Activated naive CD4-positive, alpha-beta T cell treated with anti-CD3 and anti-CD28 coated beads for 36 hours (primary cell): ENCODE measurements around the gene NFE2L2. TPM values are rescaled to one million over a fixed set of nuclear protein-coding genes. Genes with fewer than 3 reads are reported as not detected.
"Not testable (repeated sequence)": the region's sequence is repeated elsewhere in the genome, so short reads cannot be mapped to it uniquely, and the experiment has no call there.

Experiments used
- CTCF ChIA-PET: fragments of 350-600 bp; sonication (Branson Sonifier 250); formaldehyde crosslinking; loops from one replicate; lab custom pipeline; 2021; ENCODE audit warnings: antibody characterized with exemption; lab: Charles Lee
- DNase-seq: peaks from one replicate; pipeline ENCODE4 v3.0.0-alpha.2; 2020
- H3K27ac Mint-ChIP-seq: one replicate; pipeline ENCODE4 v1.8.0; 2021; ENCODE audit warnings: mild to moderate bottlenecking, mixed read lengths
- H3K27me3 Mint-ChIP-seq: one replicate; pipeline ENCODE4 v1.8.0; 2021; ENCODE audit warnings: low read depth, mixed read lengths
- H3K36me3 Mint-ChIP-seq: one replicate; pipeline ENCODE4 v1.8.0; 2021; ENCODE audit warnings: low read depth, mixed read lengths
- H3K4me1 Mint-ChIP-seq: one replicate; pipeline ENCODE4 v1.8.0; 2021; ENCODE audit warnings: low read depth, mixed read lengths
- H3K4me3 Mint-ChIP-seq: one replicate; pipeline ENCODE4 v1.8.0; 2021; ENCODE audit warnings: mild to moderate bottlenecking, moderate library complexity, mixed read lengths
- H3K9me3 Mint-ChIP-seq: one replicate; pipeline ENCODE4 v1.8.0; 2021; ENCODE audit warnings: mixed read lengths
- intact Hi-C: fragments of 100-400 bp; cut with micrococcal nuclease; formaldehyde crosslinking; loops from one replicate; pipeline ENCODE4 v1.15.1; 2023
- total RNA-seq, 2 experiments: library from RNA; stranded (reverse); gene quantifications; one replicate each; pipeline ENCODE4 v1.2.3, GENCODE V29; 2021

The NFE2L2 gene
- total RNA-seq, 2 experiments from 2014 or later: 63.8 to 66.9 TPM

- Mint-ChIP-seq H3K36me3 (peaks cover 39% of the 10 kb centered on the region), H3K27ac (peak overlapping the region; percentile 50), H3K27me3 (no peaks in the 10 kb centered on the region), H3K4me1 (peaks cover 32% of the 10 kb centered on the region), H3K4me3 (no peak overlapping the region), H3K9me3 (no peaks in the 10 kb centered on the region)
- CTCF ChIA-PET: interaction anchor here (0.6 to 1.9 kb wide), 5 partner anchors 16 to 70 kb away, joined by 3 to 10 read pairs (median 3); no protein-coding TSS in a partner anchor
- no peak for DNase-seq
- intact Hi-C loops: no loop called here
Observed at GRCh38 chr2:177225965-177226360, 38.6 kb downstream of the NFE2L2 start.

- H3K9me3 Mint-ChIP-seq, H3K27me3 Mint-ChIP-seq, H3K4me3 Mint-ChIP-seq, DNase-seq, CTCF ChIA-PET, H3K27ac Mint-ChIP-seq: not testable (repeated sequence)
- Mint-ChIP-seq H3K36me3 (peaks cover 39% of the 10 kb centered on the region), H3K4me1 (peaks cover 35% of the 10 kb centered on the region)
- intact Hi-C loops: loop anchor here (1.0 to 2.0 kb wide), 2 partner anchors 10 to 29 kb away; no protein-coding TSS in a partner anchor
Observed at GRCh38 chr2:177223436-177223835, 41.1 kb downstream of the NFE2L2 start.

DNA sequence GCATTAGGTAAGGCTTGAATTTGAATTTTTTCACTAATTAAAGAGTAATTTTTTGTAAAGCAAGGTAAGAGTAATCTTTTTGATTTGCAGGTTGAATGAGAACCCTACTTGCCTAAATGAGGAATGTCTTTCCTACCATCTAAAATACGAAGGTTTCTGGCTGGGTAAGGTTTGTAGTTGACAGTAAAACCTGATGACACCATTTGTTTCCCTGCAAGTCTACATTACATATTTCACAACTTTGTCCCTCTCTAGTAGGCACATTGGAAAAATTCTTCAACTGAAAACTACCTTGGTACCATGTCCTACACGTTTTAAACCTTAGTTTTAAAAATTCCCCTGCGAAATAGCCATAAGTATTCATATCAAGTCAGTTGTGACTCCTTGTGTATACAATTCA is 42.6 kb downstream of the NFE2L2 start:
- intact Hi-C loops: loop anchor here (2.0 kb wide), 1 partner anchor 31 kb away; no protein-coding TSS in a partner anchor
- CTCF ChIA-PET: interaction anchor here (1.0 to 1.8 kb wide), 4 partner anchors 16 to 71 kb away, joined by 3 to 5 read pairs (median 4); no protein-coding TSS in a partner anchor
- no peaks in the 10 kb centered on the region for H3K27me3 Mint-ChIP-seq
- no peak for DNase-seq
- no peak overlapping the region for H3K4me3 Mint-ChIP-seq
- H3K27ac Mint-ChIP-seq: peak overlapping the region; percentile 68
- H3K36me3 Mint-ChIP-seq: peaks cover 46% of the 10 kb centered on the region
- peaks cover 41% of the 10 kb centered on the region for H3K4me1 Mint-ChIP-seq
- no peaks in the 10 kb centered on the region for H3K9me3 Mint-ChIP-seq

DNA sequence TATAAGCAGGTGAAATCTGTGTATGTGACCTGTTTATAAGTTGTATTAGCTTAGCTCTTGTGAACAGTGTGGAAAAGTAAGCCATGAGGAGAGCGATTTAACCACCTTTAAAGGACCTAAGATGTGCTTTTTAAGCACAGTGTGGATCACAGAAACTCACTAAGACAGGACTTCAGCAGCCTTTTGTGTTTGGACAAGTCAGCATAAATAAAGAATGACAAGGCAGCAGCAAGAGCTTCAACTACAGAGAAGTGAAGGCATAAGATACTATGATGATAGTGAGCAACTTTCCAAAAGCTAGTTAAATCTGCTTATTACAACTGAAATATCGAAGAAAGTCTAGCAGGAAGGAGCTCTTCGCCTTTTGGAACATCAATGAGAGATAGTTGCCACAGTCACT is 43.0 kb downstream of the NFE2L2 start:
- peaks cover 49% of the 10 kb centered on the region for H3K36me3 Mint-ChIP-seq
- no peak overlapping the region for H3K4me3 Mint-ChIP-seq
- no peaks in the 10 kb centered on the region for H3K9me3 Mint-ChIP-seq
- peaks cover 44% of the 10 kb centered on the region for H3K4me1 Mint-ChIP-seq
- H3K27ac Mint-ChIP-seq: peak overlapping the region; percentile 51
- intact Hi-C loops: no loop called here
- H3K27me3 Mint-ChIP-seq: no peaks in the 10 kb centered on the region
- CTCF ChIA-PET: interaction anchor here (1.0 to 1.8 kb wide), 4 partner anchors 16 to 71 kb away, joined by 3 to 5 read pairs (median 4); no protein-coding TSS in a partner anchor
- DNase-seq: no peak

GRCh38 chr2:177219787-177220186 is 44.7 kb downstream of the NFE2L2 start:
- intact Hi-C loops, CTCF ChIA-PET, H3K27me3 Mint-ChIP-seq, DNase-seq, H3K27ac Mint-ChIP-seq, H3K9me3 Mint-ChIP-seq, H3K4me3 Mint-ChIP-seq: not testable (repeated sequence)
- H3K4me1 Mint-ChIP-seq: peaks cover 62% of the 10 kb centered on the region
- H3K36me3 Mint-ChIP-seq: peaks cover 64% of the 10 kb centered on the region

GRCh38 chr2:177217247-177217843 is 47.2 kb downstream of the NFE2L2 start:
- H3K4me1 Mint-ChIP-seq: peaks cover 65% of the 10 kb centered on the region
- peak overlapping the region; percentile 51 for H3K27ac Mint-ChIP-seq
- CTCF ChIA-PET: no interaction called here

DNA sequence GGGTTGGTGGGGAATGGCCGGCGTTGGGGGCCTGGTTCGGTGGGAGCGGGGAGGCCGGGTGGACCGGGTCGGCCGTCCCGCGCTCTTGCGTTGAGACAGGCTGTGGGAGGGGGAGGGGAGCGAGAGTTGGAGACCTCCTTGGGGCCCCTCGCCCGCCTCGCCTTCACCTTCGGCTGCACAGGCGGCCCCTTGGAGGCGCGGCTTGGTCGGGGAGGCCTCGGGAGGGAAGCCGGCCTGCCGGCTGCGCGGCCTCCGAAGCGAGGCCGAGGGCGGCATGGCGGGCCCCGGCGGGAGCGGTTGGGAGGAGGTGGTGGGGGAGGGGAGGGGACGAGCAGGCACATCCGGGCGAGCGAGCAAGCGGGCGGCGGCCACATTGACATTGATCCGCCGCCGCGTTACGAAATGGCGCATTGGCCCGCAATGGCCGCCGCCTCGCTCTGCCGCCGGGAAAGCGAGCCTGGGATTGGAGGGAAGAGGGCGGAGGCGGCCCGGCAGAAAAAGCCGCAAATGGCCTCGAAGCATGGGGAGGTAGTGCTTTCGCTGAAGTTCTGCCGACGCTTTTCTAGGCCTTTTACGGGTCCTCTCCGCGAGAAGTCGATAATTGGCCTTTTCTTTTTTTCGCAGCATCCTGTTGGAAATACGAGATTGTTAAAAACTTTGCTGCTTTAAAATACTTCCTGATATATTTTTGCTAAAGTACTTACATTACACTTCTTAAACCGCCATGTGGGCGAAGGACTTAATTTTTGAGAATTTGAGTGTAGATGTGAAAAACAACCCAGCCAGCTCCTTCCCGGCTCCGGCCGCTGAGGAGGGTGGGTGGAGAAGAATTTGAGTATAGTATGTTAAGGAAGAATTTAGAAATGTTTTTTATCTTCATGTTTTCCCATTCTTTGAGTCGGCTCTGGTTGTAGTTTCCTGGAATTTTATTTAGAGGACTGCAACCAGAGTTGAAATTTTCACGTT is 51.4 kb downstream of the NFE2L2 start:
- Mint-ChIP-seq H3K36me3 (peaks cover 58% of the 10 kb centered on the region), H3K27me3 (no peaks in the 10 kb centered on the region), H3K27ac (peak overlapping the region; percentile 100), H3K4me3 (peak overlapping the region; percentile 97), H3K9me3 (no peaks in the 10 kb centered on the region), H3K4me1 (peaks cover 44% of the 10 kb centered on the region)
- peak; percentile 92 for DNase-seq
- CTCF ChIA-PET: interaction anchor here (0.7 to 1.6 kb wide), 3 partner anchors 48 kb away, joined by 3 to 6 read pairs (median 5); no protein-coding TSS in a partner anchor
- intact Hi-C loops: loop anchor here (1.0 to 5.0 kb wide), 11 partner anchors 10 to 1238 kb away; partner anchors contain the start of genes AGPS, LNPK, NFE2L2 and PJVK

More at GRCh38 chr2:177217247-177217843, 47.2 kb downstream of the NFE2L2 start:
- H3K4me3 Mint-ChIP-seq: peak overlapping the region; percentile 15
- no peaks in the 10 kb centered on the region for H3K27me3 Mint-ChIP-seq
- no peaks in the 10 kb centered on the region for H3K9me3 Mint-ChIP-seq
- DNase-seq: no peak
- peaks cover 72% of the 10 kb centered on the region for H3K36me3 Mint-ChIP-seq
- intact Hi-C loops: no loop called here

- Mint-ChIP-seq H3K4me1 (peaks cover 43% of the 10 kb centered on the region), H3K27me3 (no peaks in the 10 kb centered on the region), H3K4me3 (peak within 1 kb of the TSS; percentile 97), H3K36me3 (peaks cover 53% of the 10 kb centered on the region), H3K27ac (peak within 1 kb of the TSS; percentile 100), H3K9me3 (no peaks in the 10 kb centered on the region)
- DNase-seq: peak; percentile 99
- intact Hi-C loops: loop anchor here (1.0 to 5.0 kb wide), 10 partner anchors 40 to 1239 kb away; partner anchors contain the start of genes AGPS, LNPK, NFE2L2 and PJVK
- CTCF ChIA-PET: interaction anchor here (0.8 to 1.6 kb wide), 4 partner anchors 48 to 64 kb away, joined by 4 to 6 read pairs (median 5); no protein-coding TSS in a partner anchor
Observed at GRCh38 chr2:177212106-177212890, 52.2 kb downstream of the NFE2L2 start, which contains the start of gene HNRNPA3. HNRNPA3 (plus strand) TSS chr2:177212794; CDS start chr2:177212800, 6 bp downstream.

DNA sequence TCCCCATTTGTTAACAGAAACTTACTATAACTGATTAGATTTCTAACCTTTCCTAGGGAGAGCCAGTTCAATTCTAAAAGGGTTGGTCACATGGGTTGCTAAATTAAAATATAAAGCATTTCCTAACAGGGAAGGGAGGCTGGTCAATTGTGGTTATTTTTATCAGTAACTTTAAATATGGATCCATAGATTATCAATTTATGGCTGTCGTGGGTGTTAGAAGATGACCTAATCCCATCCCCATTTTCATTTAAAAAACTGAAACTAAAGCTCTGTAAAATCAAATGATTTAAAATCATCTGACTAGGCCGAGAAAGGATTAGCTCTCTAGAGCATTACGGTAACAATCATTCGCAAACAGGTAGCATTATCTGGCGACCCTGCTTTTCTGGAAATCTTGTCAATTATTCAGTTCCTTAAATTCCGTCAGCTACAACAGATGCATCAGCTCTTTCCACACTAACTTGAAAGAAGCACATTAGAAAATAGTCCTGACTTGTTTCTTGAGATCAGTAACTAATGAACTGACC is 52.9 kb downstream of the NFE2L2 start:
- Mint-ChIP-seq H3K4me1 (peaks cover 44% of the 10 kb centered on the region), H3K9me3 (no peaks in the 10 kb centered on the region), H3K36me3 (peaks cover 48% of the 10 kb centered on the region), H3K27me3 (no peaks in the 10 kb centered on the region), H3K27ac (peak overlapping the region; percentile 100), H3K4me3 (peak overlapping the region; percentile 97)
- no peak for DNase-seq
- intact Hi-C loops: loop anchor here (1.0 to 5.0 kb wide), 10 partner anchors 41 to 1239 kb away; partner anchors contain the start of genes AGPS, LNPK, NFE2L2 and PJVK
- CTCF ChIA-PET: interaction anchor here (0.8 to 1.6 kb wide), 3 partner anchors 47 to 63 kb away, joined by 4 to 5 read pairs (median 5); no protein-coding TSS in a partner anchor

GRCh38 chr2:177211169-177211568 is 53.4 kb downstream of the NFE2L2 start:
- DNase-seq: no peak
- Mint-ChIP-seq H3K9me3 (no peaks in the 10 kb centered on the region), H3K4me3 (peak overlapping the region; percentile 97), H3K27ac (peak overlapping the region; percentile 100), H3K4me1 (peaks cover 42% of the 10 kb centered on the region), H3K36me3 (peaks cover 46% of the 10 kb centered on the region), H3K27me3 (no peaks in the 10 kb centered on the region)
- CTCF ChIA-PET: interaction anchor here (0.8 to 1.6 kb wide), 4 partner anchors 46 to 125 kb away, joined by 3 to 5 read pairs (median 4); no protein-coding TSS in a partner anchor
- intact Hi-C loops: loop anchor here (5.0 kb wide), 1 partner anchor 1209 kb away; the partner anchor contains the start of gene LNPK

DNA sequence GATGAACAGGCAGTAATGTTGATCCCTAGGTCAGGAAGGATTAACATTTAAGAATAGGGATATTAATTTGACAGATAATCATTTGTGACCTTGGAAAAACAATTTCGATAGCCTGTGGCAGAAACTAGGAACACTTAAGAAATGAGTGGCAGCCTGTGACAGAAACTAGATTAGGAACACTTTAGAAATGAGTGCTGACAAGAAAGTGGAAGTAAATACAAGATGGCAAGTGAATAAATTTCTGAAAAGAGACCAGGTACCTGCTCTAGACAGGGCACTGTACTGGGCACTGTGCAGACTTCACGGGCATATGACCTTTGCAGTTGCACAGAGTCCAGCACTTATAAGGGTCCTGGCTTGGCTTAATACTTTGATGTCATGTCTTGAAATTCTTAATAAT is 57.4 kb downstream of the NFE2L2 start:
- CTCF ChIA-PET: no interaction called here
- H3K27ac Mint-ChIP-seq: no peak overlapping the region
- H3K4me3 Mint-ChIP-seq: no peak overlapping the region
- intact Hi-C loops: loop anchor here (2.0 kb wide), 1 partner anchor 210 kb away; no protein-coding TSS in a partner anchor
- peaks cover 24% of the 10 kb centered on the region for H3K4me1 Mint-ChIP-seq
- H3K36me3 Mint-ChIP-seq: peaks cover 13% of the 10 kb centered on the region
- DNase-seq: no peak
- no peaks in the 10 kb centered on the region for H3K9me3 Mint-ChIP-seq
- H3K27me3 Mint-ChIP-seq: no peaks in the 10 kb centered on the region
